B cell (primary cell): ENCODE results near the gene CILP. TPM values are rescaled to one million over a fixed set of nuclear protein-coding genes. Genes with fewer than 3 reads are reported as not detected.

Source experiments
- ATAC-seq: fragments of 200-7000 bp; cut with Tn5 transposase; one replicate; pipeline ENCODE4 v1.10.0; 2021; ENCODE audit warnings: low read depth, mild to moderate bottlenecking, moderate number of reproducible peaks, moderate library complexity
- CTCF ChIA-PET: fragments of 350-600 bp; sonication (Branson Sonifier 250); formaldehyde crosslinking; loops from one replicate; lab custom pipeline; 2021; ENCODE audit warnings: antibody characterized with exemption, inconsistent platforms; lab: Charles Lee
- POLR2A ChIA-PET: fragments of 350-600 bp; sonication (Branson Sonifier 250); formaldehyde crosslinking; loops from one replicate; lab custom pipeline; 2021; ENCODE audit warnings: antibody characterized with exemption; lab: Charles Lee
- DNase-seq: peaks from one replicate; pipeline ENCODE4 v3.0.0; 2013
- H2AFZ ChIP-seq: 2 replicates; pipeline ENCODE4 v1.6.1; 2012; ENCODE audit warnings: mild to moderate bottlenecking, low read depth, low read length; ENCODE audit not compliant: insufficient read depth, poor library complexity, severe bottlenecking
- H3K27ac ChIP-seq, 2 donors: 1 replicate in 1 of 2; 2 replicates in 1 of 2; pipeline ENCODE4 v1.5.1; 2012 to 2013; ENCODE audit warnings: low read length in 2 of 2, mild to moderate bottlenecking in 2 of 2, moderate library complexity in 1 of 2
- H3K27me3 ChIP-seq, 4 experiments: fragments of 200-600 bp in 1 of 4; sonication (generic) in 1 of 4; replicated peaks in 1 of 4; 1 replicate in 2 of 4; 2 replicates in 2 of 4; pipeline versions ENCODE4 v1.6.1 to v1.7.0; 2013 to 2016; ENCODE audit warnings: low read length in 3 of 4, mild to moderate bottlenecking in 2 of 4, mixed read lengths in 1 of 4, moderate library complexity in 1 of 4; ENCODE audit not compliant: insufficient read depth in 4 of 4, control insufficient read depth in 3 of 4; ENCODE audit errors: control extremely low read depth in 1 of 4
- H3K36me3 ChIP-seq, 2 experiments: replicated peaks in 1 of 2; 1 replicate in 1 of 2; 2 replicates in 1 of 2; pipeline versions ENCODE4 v1.6.1 to v1.7.1; 2013; ENCODE audit warnings: low read length in 1 of 2; ENCODE audit not compliant: insufficient read depth in 2 of 2, control insufficient read depth in 1 of 2; ENCODE audit errors: control extremely low read depth in 1 of 2, extremely low read depth in 1 of 2
- H3K4me1 ChIP-seq, 2 donors: fragments of 200-600 bp in 1 of 2; sonication (generic) in 1 of 2; 1 replicate in 1 of 2; 2 replicates in 1 of 2; pipeline versions ENCODE4 v1.5.1 to v1.6.1; 2013 to 2017; ENCODE audit warnings: low read length in 2 of 2; ENCODE audit not compliant: control insufficient read depth in 2 of 2, insufficient read depth in 2 of 2
- H3K4me2 ChIP-seq: replicated peaks from 2 replicates; pipeline ENCODE3; 2012; ENCODE audit warnings: mild to moderate bottlenecking, low read depth, low read length; ENCODE audit not compliant: poor library complexity, severe bottlenecking
- H3K4me3 ChIP-seq, 5 experiments: fragments of 200-600 bp in 1 of 5; sonication (generic) in 1 of 5; 1 replicate in 3 of 5; 2 replicates in 2 of 5; pipeline versions ENCODE4 v1.5.1 to v1.7.0; 2011 to 2016; ENCODE audit warnings: low read length in 4 of 5, mild to moderate bottlenecking in 4 of 5, low read depth in 2 of 5, control low read depth in 1 of 5, moderate library complexity in 1 of 5; ENCODE audit not compliant: insufficient read depth in 1 of 5; ENCODE audit errors: control extremely low read depth in 1 of 5, extremely low read depth in 1 of 5
- H3K79me2 ChIP-seq: fragments of 200-600 bp; sonication (generic); one replicate; pipeline ENCODE4 v1.6.0; 2016; ENCODE audit warnings: low read length; ENCODE audit not compliant: control insufficient read depth, insufficient read depth
- H3K9ac ChIP-seq: fragments of 200-600 bp; sonication (generic); 2 replicates; pipeline ENCODE4 v1.6.1; 2017; ENCODE audit warnings: mild to moderate bottlenecking, low read length, moderate library complexity
- H3K9me3 ChIP-seq, 3 donors: one replicate each; pipeline versions ENCODE4 v1.6.1 to v1.7.1; 2013; ENCODE audit warnings: low read length in 2 of 3; ENCODE audit not compliant: control insufficient read depth in 2 of 3, insufficient read depth in 1 of 3; ENCODE audit errors: control extremely low read depth in 1 of 3
- H4K20me1 ChIP-seq: 2 replicates; pipeline ENCODE4 v1.6.0; 2012; ENCODE audit warnings: mild to moderate bottlenecking, low read length; ENCODE audit not compliant: insufficient read depth, control insufficient read depth, poor library complexity, severe bottlenecking
- H3K27ac Mint-ChIP-seq: one replicate; pipeline ENCODE4 v1.8.0; 2021; ENCODE audit warnings: mixed read lengths
- H3K27me3 Mint-ChIP-seq: one replicate; pipeline ENCODE4 v1.8.0; 2021; ENCODE audit warnings: mixed read lengths
- H3K4me1 Mint-ChIP-seq: one replicate; pipeline ENCODE4 v1.8.0; 2021; ENCODE audit warnings: mixed read lengths
- H3K4me3 Mint-ChIP-seq: one replicate; pipeline ENCODE4 v1.8.0; 2021; ENCODE audit warnings: mixed read lengths
- H3K9me3 Mint-ChIP-seq: one replicate; pipeline ENCODE4 v1.8.0; 2022; ENCODE audit warnings: mixed read lengths; ENCODE audit not compliant: insufficient read depth
- CTCF ChIP-seq: fragments of 200-600 bp; IDR thresholded peaks from one replicate; pipeline ENCODE4 v1.8.0; 2022; ENCODE audit warnings: antibody characterized with exemption, mild to moderate bottlenecking
- EZH2 ChIP-seq: IDR thresholded peaks from 2 replicates; pipeline ENCODE4 v1.6.1; 2012; ENCODE audit warnings: borderline replicate concordance, low read depth, mild to moderate bottlenecking, moderate library complexity, low read length; ENCODE audit not compliant: insufficient read depth, poor library complexity, severe bottlenecking
- whole genome bisulfite sequencing: methylation state at CpG from one replicate; pipeline ENCODE4 v1.1.5; 2013; ENCODE audit warnings: missing lambda C conversion rate; ENCODE audit not compliant: insufficient coverage; 5-methylcytosine and 5-hydroxymethylcytosine counted together
- intact Hi-C: fragments of 100-400 bp; cut with micrococcal nuclease; formaldehyde crosslinking; loops from one replicate; pipeline ENCODE4 v1.10.0; 2022
- polyA plus RNA-seq: library from polyadenylated mRNA; depleted of rRNA; stranded (reverse); fragments of >200 nt; gene quantifications from 2 replicates; pipeline ENCODE4 v1.2.3, GENCODE V29; 2012
- total RNA-seq, 2 donors: library from RNA; stranded (reverse); fragments of 120-200 nt in 1 of 2; gene quantifications; 1 replicate in 1 of 2; 2 replicates in 1 of 2; pipeline versions ENCODE4 v1.2.3 to v1.2.4, GENCODE V29; 2013 to 2022

Gene CILP
- total and polyA plus RNA-seq, 2 donors (not counting 1 experiment from before 2014, with no cell fraction given), result 0.52 to 0.94 TPM

GRCh38 chr15:65259367-65259797, 48.1 kb upstream of the CILP start:
- Mint-ChIP-seq H3K4me3 (no peak overlapping the region), H3K27ac (no peak overlapping the region), H3K27me3 (no peaks in the 10 kb centered on the region), H3K9me3 (no peaks in the 10 kb centered on the region), H3K4me1 (no peaks in the 10 kb centered on the region)
- no peaks in the 10 kb centered on the region for H4K20me1 ChIP-seq
- no peak for ATAC-seq
- H3K4me1 ChIP-seq, result no peaks in the 10 kb centered on the region
- H3K4me3 ChIP-seq, result no peak overlapping the region
- POLR2A ChIA-PET, result no interaction called here
- no peaks in the 10 kb centered on the region for H3K9me3 ChIP-seq
- H3K79me2 ChIP-seq, result no peaks in the 10 kb centered on the region
- no peak overlapping the region for H2AFZ ChIP-seq
- intact Hi-C loops, result no loop called here
- TF ChIP-seq EZH2 (no peak), CTCF (no peak)
- H3K36me3 ChIP-seq, result peaks cover 9 to 63% of the 10 kb centered on the region in 2 experiments
- CTCF ChIA-PET, result no interaction called here
- no peak overlapping the region for H3K9ac ChIP-seq
- H3K4me2 ChIP-seq, result no peak overlapping the region
- no peaks in the 10 kb centered on the region for H3K27me3 ChIP-seq
- no peak for DNase-seq
- H3K27ac ChIP-seq, result no peak overlapping the region
- 94% methylated on average over 5 of the region's 7 CpGs for WGBS

GRCh38 chr15:65258375-65259262, 47.3 kb upstream of the CILP start:
- peaks cover 9 to 62% of the 10 kb centered on the region in 2 experiments for H3K36me3 ChIP-seq

More at GRCh38 chr15:65258375-65259262, 47.3 kb upstream of the CILP start:
- DNase-seq (no peak), ATAC-seq (no peak)
- H3K9me3 ChIP-seq, result no peaks in the 10 kb centered on the region
- ChIA-PET CTCF (interaction anchor here (1.5 kb wide), 1 partner anchor 12 kb away, joined by 3 read pairs; no protein-coding TSS in a partner anchor), POLR2A (no interaction called here)
- H3K4me3 Mint-ChIP-seq, result no peak overlapping the region
- H3K79me2 ChIP-seq, result no peaks in the 10 kb centered on the region
- intact Hi-C loops, result no loop called here
- WGBS, result 58% methylated on average over 4 of the region's 5 CpGs
- H2AFZ ChIP-seq, result no peak overlapping the region
- H3K27me3 ChIP-seq, result no peaks in the 10 kb centered on the region
- no peak overlapping the region for H3K4me2 ChIP-seq
- no peaks in the 10 kb centered on the region for H4K20me1 ChIP-seq
- H3K4me1 ChIP-seq, result no peaks in the 10 kb centered on the region
- H3K27me3 Mint-ChIP-seq, result no peaks in the 10 kb centered on the region
- TF ChIP-seq CTCF (no peak), EZH2 (no peak)
- no peak overlapping the region for H3K4me3 ChIP-seq
- H3K9me3 Mint-ChIP-seq, result no peaks in the 10 kb centered on the region
- no peak overlapping the region for H3K27ac ChIP-seq
- no peak overlapping the region for H3K9ac ChIP-seq
- H3K27ac Mint-ChIP-seq, result no peak overlapping the region
- no peaks in the 10 kb centered on the region for H3K4me1 Mint-ChIP-seq
